H9 (cell line): Measurements from ENCODE around the gene PSMG2. TPM values are rescaled to one million over a fixed set of nuclear protein-coding genes. Genes with fewer than 3 reads are reported as not detected.

Experiments
- DNase-seq: peaks from one replicate; pipeline ENCODE4 v3.0.0-alpha.2; 2017
- H2AFZ ChIP-seq: one replicate; pipeline ENCODE4 v1.6.1; 2013; ENCODE audit warnings: mild to moderate bottlenecking, low read length, control low read depth, moderate library complexity
- H2AK5ac ChIP-seq: 2 replicates; pipeline ENCODE4 v1.6.1; 2013; ENCODE audit warnings: low read length, control low read depth, mixed read lengths; ENCODE audit not compliant: insufficient read length
- H2BK120ac ChIP-seq: one replicate; pipeline ENCODE4 v1.6.1; 2013; ENCODE audit warnings: low read depth, mild to moderate bottlenecking, low read length, control low read depth, inconsistent platforms; ENCODE audit not compliant: poor library complexity, severe bottlenecking
- H2BK12ac ChIP-seq: 2 replicates; pipeline ENCODE4 v1.6.1; 2013; ENCODE audit warnings: low read length, control low read depth, mixed read lengths, low read depth; ENCODE audit not compliant: insufficient read length
- H2BK15ac ChIP-seq: 2 replicates; pipeline ENCODE4 v1.6.1; 2013; ENCODE audit warnings: low read depth, low read length, control low read depth
- H2BK20ac ChIP-seq: one replicate; pipeline ENCODE4 v1.6.1; 2013; ENCODE audit warnings: low read depth, mild to moderate bottlenecking, low read length, control low read depth, inconsistent platforms; ENCODE audit not compliant: poor library complexity, severe bottlenecking
- H2BK5ac ChIP-seq: 2 replicates; pipeline ENCODE4 v1.6.1; 2013; ENCODE audit warnings: low read length, control low read depth, mixed read lengths; ENCODE audit not compliant: insufficient read length
- H3K14ac ChIP-seq: 2 replicates; pipeline ENCODE4 v1.6.1; 2013; ENCODE audit warnings: low read length, control low read depth; ENCODE audit not compliant: insufficient read depth
- H3K18ac ChIP-seq: 2 replicates; pipeline ENCODE4 v1.6.1; 2013; ENCODE audit warnings: low read depth, mild to moderate bottlenecking, mixed read lengths, low read length, control low read depth; ENCODE audit not compliant: insufficient read length
- H3K23ac ChIP-seq: 2 replicates; pipeline ENCODE4 v1.6.1; 2013; ENCODE audit warnings: low read length, control low read depth, mixed read lengths, low read depth; ENCODE audit not compliant: insufficient read length
- H3K23me2 ChIP-seq: 2 replicates; pipeline ENCODE4 v1.6.1; 2013; ENCODE audit warnings: low read depth, mild to moderate bottlenecking, mixed read lengths, low read length, control low read depth; ENCODE audit not compliant: insufficient read length, poor library complexity, severe bottlenecking
- H3K27ac ChIP-seq: 2 replicates; pipeline ENCODE4 v1.5.1; 2013; ENCODE audit warnings: low read length, control low read depth, mixed read lengths, low read depth; ENCODE audit not compliant: insufficient read length
- H3K27me3 ChIP-seq: 2 replicates; pipeline ENCODE4 v1.6.1; 2013; ENCODE audit warnings: low read length, control low read depth, inconsistent platforms; ENCODE audit not compliant: insufficient read depth
- H3K4ac ChIP-seq: 2 replicates; pipeline ENCODE4 v1.6.1; 2013; ENCODE audit warnings: low read depth, mild to moderate bottlenecking, control low read depth, inconsistent platforms, low read length, moderate library complexity
- H3K4me1 ChIP-seq: 2 replicates; pipeline ENCODE4 v1.6.1; 2013; ENCODE audit warnings: low read length, control low read depth, inconsistent platforms; ENCODE audit not compliant: insufficient read depth
- H3K4me2 ChIP-seq: 2 replicates; pipeline ENCODE4 v1.6.1; 2013; ENCODE audit warnings: low read length, control low read depth, mixed read lengths; ENCODE audit not compliant: insufficient read length, insufficient read depth
- H3K56ac ChIP-seq: 2 replicates; pipeline ENCODE4 v1.6.1; 2013; ENCODE audit warnings: low read depth, mild to moderate bottlenecking, mixed read lengths, low read length, control low read depth; ENCODE audit not compliant: insufficient read length
- H3K79me1 ChIP-seq: 2 replicates; pipeline ENCODE4 v1.6.1; 2013; ENCODE audit warnings: low read depth, mild to moderate bottlenecking, moderate library complexity, low read length, control low read depth, inconsistent platforms; ENCODE audit not compliant: insufficient read depth, poor library complexity, severe bottlenecking
- H3K79me2 ChIP-seq: 2 replicates; pipeline ENCODE4 v1.6.1; 2013; ENCODE audit warnings: low read length, control low read depth, inconsistent platforms; ENCODE audit not compliant: insufficient read depth
- H3K9ac ChIP-seq: 2 replicates; pipeline ENCODE4 v1.6.1; 2013; ENCODE audit warnings: low read length, control low read depth, mixed read lengths; ENCODE audit not compliant: insufficient read length; ENCODE audit errors: extremely low read depth
- H3K9me3 ChIP-seq: one replicate; pipeline ENCODE4 v1.6.1; 2013; ENCODE audit warnings: low read depth, low read length, inconsistent platforms; ENCODE audit not compliant: control insufficient read depth
- H3T11ph ChIP-seq: one replicate; pipeline ENCODE4 v1.6.1; 2013; ENCODE audit warnings: mild to moderate bottlenecking, low read length, control low read depth, inconsistent platforms
- H4K20me1 ChIP-seq: one replicate; pipeline ENCODE4 v1.6.1; 2013; ENCODE audit not compliant: control insufficient read depth, insufficient read length, insufficient read depth
- H4K5ac ChIP-seq: 2 replicates; pipeline ENCODE4 v1.6.1; 2013; ENCODE audit warnings: low read depth, mild to moderate bottlenecking, mixed read lengths, low read length, control low read depth; ENCODE audit not compliant: insufficient read length
- H4K8ac ChIP-seq: replicated peaks from 2 replicates; pipeline ENCODE4 v1.6.1; 2013; ENCODE audit warnings: low read length, control low read depth, mixed read lengths, low read depth; ENCODE audit not compliant: insufficient read length
- H4K91ac ChIP-seq: 2 replicates; pipeline ENCODE4 v1.6.1; 2013; ENCODE audit warnings: low read depth, mild to moderate bottlenecking, moderate library complexity, mixed read lengths, low read length, control low read depth; ENCODE audit not compliant: insufficient read length
- H3K27ac Mint-ChIP-seq, 3 experiments: 2 replicates in 2 of 3; 3 replicates in 1 of 3; pipeline ENCODE4 v1.8.0; 2020 to 2021; ENCODE audit warnings: mixed read lengths in 3 of 3, mild to moderate bottlenecking in 1 of 3, moderate library complexity in 1 of 3
- H3K27me3 Mint-ChIP-seq: 2 replicates; pipeline ENCODE4 v1.8.0; 2021; ENCODE audit warnings: low read depth, mild to moderate bottlenecking, moderate library complexity, mixed read lengths
- H3K36me3 Mint-ChIP-seq, 3 experiments: 2 replicates in 2 of 3; 3 replicates in 1 of 3; pipeline ENCODE4 v1.8.0; 2020 to 2021; ENCODE audit warnings: low read depth in 3 of 3, mixed read lengths in 3 of 3; ENCODE audit not compliant: insufficient read depth in 1 of 3
- H3K4me1 Mint-ChIP-seq, 2 experiments: 2 replicates each; pipeline ENCODE4 v1.8.0; 2020; ENCODE audit warnings: mixed read lengths in 2 of 2
- H3K4me3 Mint-ChIP-seq, 2 experiments: 2 replicates in 1 of 2; 3 replicates in 1 of 2; pipeline ENCODE4 v1.8.0; 2020 to 2021; ENCODE audit warnings: mild to moderate bottlenecking in 2 of 2, mixed read lengths in 2 of 2, moderate library complexity in 1 of 2
- H3K9me3 Mint-ChIP-seq, 2 experiments: 2 replicates in 1 of 2; 3 replicates in 1 of 2; pipeline ENCODE4 v1.8.0; 2020; ENCODE audit warnings: mild to moderate bottlenecking in 2 of 2, mixed read lengths in 2 of 2, moderate library complexity in 1 of 2
- WGBS: extraction: QIAGEN DNeasy Blood & Tissue Kit; methylation state at CpG from one replicate; pipeline ENCODE4 v1.1.7; 2013; ENCODE audit warnings: missing lambda C conversion rate, low lambda C conversion rate, mixed read lengths; ENCODE audit not compliant: insufficient read length; ENCODE audit errors: extremely low coverage; 5-methylcytosine and 5-hydroxymethylcytosine counted together
- total RNA-seq: library from RNA; stranded (reverse); gene quantifications from 2 replicates; pipeline ENCODE4 v1.2.1, GENCODE V29; 2021
- TF ChIP-seq, protein P1 (sequence below): fragments of 200-600 bp; sonication (generic); conservative IDR thresholded peaks from 3 replicates; pipeline ENCODE4 v1.8.0; 2021; ENCODE audit warnings: antibody characterized with exemption, mild to moderate bottlenecking

PSMG2 gene
- total RNA-seq, 1 experiment from 2014 or later = 72.2 TPM

DNA sequence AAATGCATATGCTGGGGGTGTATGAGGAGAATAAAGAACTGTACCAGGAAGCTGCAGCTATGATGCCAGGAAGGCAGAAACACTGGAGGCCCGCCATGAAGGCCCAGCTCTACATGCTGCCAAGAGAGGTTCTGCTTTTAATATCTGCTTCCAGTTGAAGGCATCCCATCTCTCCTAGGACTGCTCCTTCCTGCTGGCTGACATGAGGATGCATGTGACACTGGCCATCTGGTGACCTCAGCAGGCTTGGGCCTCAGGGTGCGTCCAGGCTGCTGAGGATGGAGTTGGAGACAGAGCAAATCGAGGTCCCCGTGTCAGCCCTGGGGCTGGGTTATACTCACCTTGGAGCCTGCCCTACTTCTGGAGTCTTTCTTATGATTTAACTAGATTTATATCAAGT lies 49.0 kb downstream of the PSMG2 start:
- Histone ChIP-seq H3K9ac (no peak overlapping the region), H3K23ac (no peak overlapping the region), H2BK120ac (peak overlapping the region; percentile 52), H3K18ac (no peak overlapping the region), H3K4me1 (no peaks in the 10 kb centered on the region), H3K4me2 (no peak overlapping the region), H3K79me1 (no peaks in the 10 kb centered on the region), H3K27me3 (no peaks in the 10 kb centered on the region), H2BK5ac (no peak overlapping the region), H3K14ac (no peak overlapping the region), H4K91ac (no peak overlapping the region), H2AFZ (no peak overlapping the region), H3K9me3 (no peaks in the 10 kb centered on the region), H3K79me2 (no peaks in the 10 kb centered on the region), H3K56ac (no peak overlapping the region), H2BK20ac (no peak overlapping the region), H4K20me1 (no peaks in the 10 kb centered on the region), H2AK5ac (no peak overlapping the region), H3K4ac (no peak overlapping the region), H4K5ac (no peak overlapping the region), H3K23me2 (no peaks in the 10 kb centered on the region), H2BK15ac (no peak overlapping the region), H3T11ph (no peak overlapping the region), H4K8ac (no peak overlapping the region), H2BK12ac (no peak overlapping the region), H3K27ac (no peak overlapping the region)
- WGBS = no CpG with 5 or more reads among the region's 4 CpGs
- Mint-ChIP-seq H3K4me1 (no peaks in the 10 kb centered on the region), H3K27me3 (no peaks in the 10 kb centered on the region; the same call in 1 of the 2 replicates), H3K9me3 (no peaks in the 10 kb centered on the region; a peak in 1 of 5 replicates), H3K27ac (no peak overlapping the region), H3K4me3 (no peak overlapping the region), H3K36me3 (no peaks in the 10 kb centered on the region; a peak in 1 of 7 replicates)
- DNase-seq = no peak
- TF ChIP-seq, protein P1, sequence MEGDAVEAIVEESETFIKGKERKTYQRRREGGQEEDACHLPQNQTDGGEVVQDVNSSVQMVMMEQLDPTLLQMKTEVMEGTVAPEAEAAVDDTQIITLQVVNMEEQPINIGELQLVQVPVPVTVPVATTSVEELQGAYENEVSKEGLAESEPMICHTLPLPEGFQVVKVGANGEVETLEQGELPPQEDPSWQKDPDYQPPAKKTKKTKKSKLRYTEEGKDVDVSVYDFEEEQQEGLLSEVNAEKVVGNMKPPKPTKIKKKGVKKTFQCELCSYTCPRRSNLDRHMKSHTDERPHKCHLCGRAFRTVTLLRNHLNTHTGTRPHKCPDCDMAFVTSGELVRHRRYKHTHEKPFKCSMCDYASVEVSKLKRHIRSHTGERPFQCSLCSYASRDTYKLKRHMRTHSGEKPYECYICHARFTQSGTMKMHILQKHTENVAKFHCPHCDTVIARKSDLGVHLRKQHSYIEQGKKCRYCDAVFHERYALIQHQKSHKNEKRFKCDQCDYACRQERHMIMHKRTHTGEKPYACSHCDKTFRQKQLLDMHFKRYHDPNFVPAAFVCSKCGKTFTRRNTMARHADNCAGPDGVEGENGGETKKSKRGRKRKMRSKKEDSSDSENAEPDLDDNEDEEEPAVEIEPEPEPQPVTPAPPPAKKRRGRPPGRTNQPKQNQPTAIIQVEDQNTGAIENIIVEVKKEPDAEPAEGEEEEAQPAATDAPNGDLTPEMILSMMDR = no peak
